Parathyroid adenoma (tissue), 2 donors: ENCODE results near the gene ACAP1.
"Not testable (repeated sequence)": the region's sequence is repeated elsewhere in the genome, so short reads cannot be mapped to it uniquely, and the experiment has no call there.

Experiments used
- H2AFZ ChIP-seq: fragments of 300-600 bp; sonication (generic); one replicate; pipeline ENCODE4 v1.7.0; 2017; ENCODE audit warnings: antibody characterized with exemption, mild to moderate bottlenecking
- H3K27ac ChIP-seq: fragments of 300-600 bp; sonication (generic); one replicate; pipeline ENCODE4 v1.7.0; 2017
- H3K27me3 ChIP-seq: fragments of 300-600 bp; sonication (generic); one replicate; pipeline ENCODE4 v1.7.0; 2017; ENCODE audit warnings: low read length; ENCODE audit not compliant: control insufficient read depth, insufficient read depth
- H3K36me3 ChIP-seq: fragments of 300-600 bp; sonication (generic); one replicate; pipeline ENCODE4 v1.7.0; 2017; ENCODE audit warnings: low read length; ENCODE audit not compliant: control insufficient read depth, insufficient read depth
- H3K4me1 ChIP-seq: fragments of 300-600 bp; sonication (generic); one replicate; pipeline ENCODE4 v1.7.0; 2017; ENCODE audit warnings: control low read depth
- H3K4me2 ChIP-seq: fragments of 300-600 bp; sonication (generic); one replicate; pipeline ENCODE4 v1.7.0; 2017; ENCODE audit warnings: low read length
- H3K4me3 ChIP-seq: fragments of 300-600 bp; sonication (generic); one replicate; pipeline ENCODE4 v1.7.0; 2017; ENCODE audit warnings: low read depth, low read length
- H3K79me2 ChIP-seq: fragments of 300-600 bp; sonication (generic); one replicate; pipeline ENCODE4 v1.7.0; 2017; ENCODE audit warnings: control low read depth
- H3K9ac ChIP-seq: fragments of 300-600 bp; sonication (generic); one replicate; pipeline ENCODE4 v1.7.0; 2017; ENCODE audit warnings: mild to moderate bottlenecking
- H3K9me3 ChIP-seq: fragments of 300-600 bp; sonication (generic); one replicate; pipeline ENCODE4 v1.7.0; 2017; ENCODE audit warnings: low read length; ENCODE audit not compliant: control insufficient read depth
- CTCF ChIP-seq: fragments of 300-600 bp; sonication (generic); IDR thresholded peaks from one replicate; pipeline ENCODE4 v1.7.0; 2017; ENCODE audit warnings: antibody characterized with exemption, mild to moderate bottlenecking
- donor health status: primary hyperparathyroidism.

ACAP1 gene

DNA sequence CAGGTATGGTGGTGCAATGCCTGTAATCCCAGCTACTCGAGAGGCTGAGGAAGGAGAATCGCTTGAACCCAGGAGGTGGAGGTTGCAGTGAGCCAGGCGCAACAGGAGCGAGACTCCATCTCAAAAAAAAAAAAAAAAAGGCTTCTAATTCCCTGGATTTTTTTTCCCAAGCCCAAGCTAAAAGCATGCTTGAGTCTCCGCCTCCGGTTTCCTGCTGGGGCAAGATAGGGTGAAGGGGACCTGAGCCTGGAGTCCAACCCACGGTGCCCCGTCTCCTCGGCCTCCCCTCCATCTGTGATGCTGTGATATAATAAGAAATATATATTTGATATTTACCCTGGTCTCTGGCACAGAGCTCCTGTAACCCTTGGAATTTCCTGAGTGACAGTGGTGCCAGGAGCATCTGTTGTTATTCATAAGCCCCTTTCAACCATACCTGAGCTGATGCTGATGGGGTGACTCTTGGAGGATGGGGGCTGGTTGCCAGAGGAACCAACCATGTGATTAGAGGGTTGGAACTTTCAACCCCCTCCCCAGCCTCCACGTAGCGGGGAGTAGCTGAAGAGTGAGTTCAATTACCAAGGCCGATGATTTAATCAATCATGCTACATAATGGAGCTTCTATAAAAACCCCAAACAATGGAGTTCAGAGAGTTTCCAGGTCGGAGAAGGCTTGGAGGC, 31.7 kb downstream of the ACAP1 start:
- Histone ChIP-seq H3K9me3 (no peaks in the 10 kb centered on the region), H3K79me2 (no peaks in the 10 kb centered on the region), H3K4me1 (no peaks in the 10 kb centered on the region), H2AFZ (no peak overlapping the region), H3K9ac (no peak overlapping the region), H3K36me3 (no peaks in the 10 kb centered on the region), H3K4me2 (no peak overlapping the region), H3K27me3 (no peaks in the 10 kb centered on the region), H3K4me3 (no peak overlapping the region), H3K27ac (no peak overlapping the region)
- no peak for TF ChIP-seq CTCF

DNA sequence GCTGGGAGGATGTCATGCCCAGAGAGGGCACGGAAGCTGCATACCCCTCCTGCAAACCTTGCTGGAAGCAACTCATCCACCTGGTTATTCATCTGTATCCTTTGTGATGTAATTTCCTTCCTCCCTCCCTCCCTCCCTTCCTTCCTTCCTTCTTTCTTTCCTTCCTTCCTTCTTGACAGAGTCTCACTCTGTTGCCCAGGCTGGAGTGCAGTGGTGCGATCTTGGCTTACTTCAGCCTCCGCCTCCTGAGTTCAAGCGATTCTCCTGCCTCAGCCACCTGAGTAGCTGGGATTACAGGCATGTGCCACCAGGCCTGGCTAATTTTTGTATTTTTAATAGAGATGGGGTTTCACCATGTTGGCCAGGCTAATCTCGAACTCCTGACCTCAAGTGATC, 32.3 kb downstream of the ACAP1 start:
- not testable (repeated sequence) for H3K4me2 ChIP-seq, H3K79me2 ChIP-seq, H3K4me3 ChIP-seq, H3K9ac ChIP-seq, H3K27me3 ChIP-seq, H3K9me3 ChIP-seq, H3K36me3 ChIP-seq, H2AFZ ChIP-seq, H3K27ac ChIP-seq, H3K4me1 ChIP-seq

DNA sequence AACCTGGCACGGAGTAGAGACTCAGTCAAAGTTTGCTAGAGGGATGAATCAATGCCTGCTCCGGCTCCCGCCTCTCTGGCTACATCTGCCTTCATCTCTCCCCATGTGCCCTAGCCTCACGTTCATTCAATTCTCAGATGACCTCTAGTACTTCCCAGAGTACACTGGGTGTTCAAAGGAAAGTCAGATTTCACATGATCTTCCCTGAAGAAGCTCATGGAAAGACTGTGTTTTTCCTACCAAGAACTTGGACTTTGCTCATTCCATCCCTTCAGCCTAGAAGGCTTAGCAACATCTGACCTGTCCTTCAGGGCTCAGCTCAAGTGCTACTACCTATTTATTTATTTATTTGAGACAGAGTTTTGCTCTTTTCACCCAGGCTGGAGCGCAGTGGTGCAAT, 33.5 kb downstream of the ACAP1 start:
- H3K4me2 ChIP-seq, result no peak overlapping the region
- H3K36me3 ChIP-seq, result no peaks in the 10 kb centered on the region
- H2AFZ ChIP-seq, result no peak overlapping the region

GRCh38 chr17:7370853-7371252, 34.5 kb downstream of the ACAP1 start:
- Histone ChIP-seq H3K9ac (no peak overlapping the region), H3K27me3 (no peaks in the 10 kb centered on the region), H3K36me3 (no peaks in the 10 kb centered on the region), H3K4me1 (no peaks in the 10 kb centered on the region), H3K27ac (no peak overlapping the region), H3K9me3 (no peaks in the 10 kb centered on the region), H3K4me2 (no peak overlapping the region), H3K79me2 (no peaks in the 10 kb centered on the region), H2AFZ (no peak overlapping the region), H3K4me3 (no peak overlapping the region)
- no peak for TF ChIP-seq CTCF

More for the DNA sequence above, 33.5 kb downstream of the ACAP1 start:
- no peaks in the 10 kb centered on the region for H3K9me3 ChIP-seq
- H3K4me1 ChIP-seq, result no peaks in the 10 kb centered on the region
- no peak overlapping the region for H3K9ac ChIP-seq
- no peak for TF ChIP-seq CTCF
- H3K27me3 ChIP-seq, result no peaks in the 10 kb centered on the region
- no peaks in the 10 kb centered on the region for H3K79me2 ChIP-seq
- H3K4me3 ChIP-seq, result no peak overlapping the region
- no peak overlapping the region for H3K27ac ChIP-seq

DNA sequence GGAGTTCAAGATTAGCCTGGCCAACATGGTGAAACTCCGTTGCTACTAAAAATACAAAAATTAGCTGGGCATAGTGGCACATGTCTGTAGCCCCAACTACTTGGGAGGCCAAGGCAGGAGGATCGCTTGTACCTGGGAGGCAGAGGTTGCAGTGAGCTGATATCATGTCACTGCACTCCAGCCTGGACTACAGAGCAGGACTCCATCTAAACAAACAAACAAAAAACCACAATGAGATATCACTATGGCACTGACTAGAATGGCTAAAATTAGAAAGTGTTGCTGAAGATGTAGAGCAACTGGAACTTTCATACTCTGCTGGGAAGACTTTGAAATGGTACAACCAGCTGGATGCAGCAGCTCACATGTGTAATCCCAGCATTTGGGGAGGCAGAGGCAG, 38.0 kb downstream of the ACAP1 start:
- Histone ChIP-seq H3K9ac (no peak overlapping the region), H3K27ac (no peak overlapping the region), H3K36me3 (no peaks in the 10 kb centered on the region), H3K4me2 (no peak overlapping the region), H3K9me3 (no peaks in the 10 kb centered on the region), H3K4me3 (no peak overlapping the region), H3K27me3 (no peaks in the 10 kb centered on the region), H2AFZ (no peak overlapping the region), H3K79me2 (peaks cover 3% of the 10 kb centered on the region), H3K4me1 (peaks cover under 1% of the 10 kb centered on the region)
- no peak for TF ChIP-seq CTCF
